Transverse colon (tissue), 4 donors: ENCODE data around the gene MYH14. TPM values are rescaled to one million over a fixed set of nuclear protein-coding genes. Genes with fewer than 3 reads are reported as not detected.
A peak's percentile ranks its signal among the peaks of the same experiment; 100 is the strongest.

Source experiments
- DNase-seq: peaks from one replicate; pipeline ENCODE4 v3.0.0-alpha.2; 2019
- H3K27ac ChIP-seq, 4 donors: fragments of 200-600 bp; sonication (generic); 2 replicates each; pipeline ENCODE4 v1.5.1; 2016 to 2018; ENCODE audit warnings: inconsistent platforms in 4 of 4
- H3K27me3 ChIP-seq: fragments of 200-600 bp; sonication (generic); 2 replicates; pipeline ENCODE4 v1.5.1; 2017; ENCODE audit warnings: inconsistent platforms
- H3K36me3 ChIP-seq, 4 donors: fragments of 200-600 bp; sonication (generic); 2 replicates each; pipeline ENCODE4 v1.5.1; 2017 to 2019; ENCODE audit warnings: inconsistent platforms in 4 of 4
- H3K4me1 ChIP-seq, 4 donors: fragments of 200-600 bp; sonication (generic); 2 replicates each; pipeline ENCODE4 v1.5.1; 2017 to 2020; ENCODE audit warnings: inconsistent platforms in 4 of 4
- H3K4me3 ChIP-seq, 4 donors: fragments of 200-600 bp; sonication (generic); 1 replicate in 1 of 4; 2 replicates in 3 of 4; pipeline versions ENCODE4 v1.5.1 to v1.6.1; 2017 to 2019; ENCODE audit warnings: inconsistent platforms in 4 of 4
- H3K9me3 ChIP-seq, 2 donors: fragments of 200-600 bp; sonication (generic); 2 replicates each; pipeline ENCODE4 v1.5.1; 2017 to 2019; ENCODE audit warnings: inconsistent platforms in 2 of 2
- CTCF ChIP-seq, 5 experiments: fragments of 200-600 bp in 3 of 5; fragments of 450-650 bp in 2 of 5; sonication (generic) in 3 of 5; IDR thresholded peaks; 1 replicate in 2 of 5; 2 replicates in 3 of 5; pipeline ENCODE4 v1.5.1; 2016 to 2017; ENCODE audit warnings: antibody characterized with exemption in 5 of 5, inconsistent platforms in 3 of 5, mild to moderate bottlenecking in 2 of 5, moderate library complexity in 1 of 5
- EP300 ChIP-seq: sonication (generic); formaldehyde crosslinking; IDR thresholded peaks from one replicate; pipeline ENCODE4 v1.6.1; 2017; ENCODE audit warnings: antibody characterized with exemption, low read depth
- POLR2A ChIP-seq: fragments of 450-650 bp; IDR thresholded peaks from one replicate; pipeline ENCODE4 v1.6.1; 2016; ENCODE audit warnings: antibody characterized with exemption, mild to moderate bottlenecking, moderate library complexity
- POLR2AphosphoS5 ChIP-seq, 3 donors: sonication (generic); formaldehyde crosslinking; IDR thresholded peaks; one replicate each; pipeline ENCODE4 v1.6.1; 2016; ENCODE audit warnings: antibody characterized with exemption in 3 of 3
- WGBS, 2 donors: methylation state at CpG; one replicate each; pipeline ENCODE4 v1.1.5; 2018; ENCODE audit warnings: low coverage in 1 of 2; 5-methylcytosine and 5-hydroxymethylcytosine counted together
- in situ Hi-C, 4 donors: fragments of 200-750 bp; cut with MboI; loops; one replicate each; pipeline versions ENCODE4 v1.15.0 to v1.15.1; 2017; ENCODE audit warnings: low sequenced_read_pairs in 3 of 4, low pct_ligation_motif_present in 1 of 4, low pct_unique_long_range_greater_than_20kb in 1 of 4
- intact Hi-C: fragments of 100-400 bp; cut with DNase I; formaldehyde crosslinking; loops from one replicate; pipeline ENCODE4 v1.15.1; 2023; ENCODE audit warnings: low total_unique reads
- small RNA-seq, 4 donors: library from RNA; depleted of rRNA; stranded (forward); fragments of <200 nt; gene quantifications; one replicate each; pipeline ENCODE3, GENCODE V24; 2016
- total RNA-seq, 4 donors: library from RNA; depleted of rRNA; stranded (reverse); fragments of >200 nt; gene quantifications; one replicate each; pipeline ENCODE4 v1.1.0, GENCODE V29; 2016

Gene MYH14
- total RNA-seq, 4 donors from 2014 or later = 321 to 814 (median 393) TPM

GRCh38 chr19:50357178-50358100 is 154.0 kb downstream of the MYH14 start:
- Histone ChIP-seq H3K4me3 (peak overlapping the region in 3 of 4 donors; percentile 13 to 52 (median 34)), H3K9me3 (no peaks in the 10 kb centered on the region), H3K36me3 (no peaks in the 10 kb centered on the region), H3K27me3 (no peaks in the 10 kb centered on the region), H3K4me1 (peaks cover 0 to 11% (median 9%) of the 10 kb centered on the region in 4 donors), H3K27ac (peak overlapping the region; percentile 79 to 84 (median 81))
- intact Hi-C loops = no loop called here
- peak; percentile 79 for DNase-seq
- in situ Hi-C loops = loop anchor here (10.0 to 25.0 kb wide), 2 partner anchors 105 to 427 kb away; no protein-coding TSS in a partner anchor
- WGBS, 2 donors = 19% methylated on average over 54 of the region's 54 CpGs; no CpG with 5 or more reads in 1 of the 2 donors
- TF ChIP-seq POLR2AphosphoS5 (IDR thresholded peaks at IDR 0.05) = peak in 1 of 3 donors; percentile 44
- TF ChIP-seq EP300 = no peak
- TF ChIP-seq POLR2A = peak; percentile 14
- peak; percentile 88 to 93 (median 92) for TF ChIP-seq CTCF (IDR thresholded peaks at IDR 0.05)

GRCh38 chr19:50358483-50359327 is 155.3 kb downstream of the MYH14 start:
- Histone ChIP-seq H3K4me1 (peaks cover 0 to 11% (median 9%) of the 10 kb centered on the region in 4 donors), H3K27me3 (no peaks in the 10 kb centered on the region), H3K27ac (peak overlapping the region; percentile 79 to 84 (median 81)), H3K4me3 (peak overlapping the region; percentile 9 to 52 (median 24)), H3K36me3 (no peaks in the 10 kb centered on the region), H3K9me3 (no peaks in the 10 kb centered on the region)
- in situ Hi-C loops (loop anchor here (10.0 to 25.0 kb wide), 2 partner anchors 104 to 426 kb away; no protein-coding TSS in a partner anchor), intact Hi-C loops (no loop called here)
- peak; percentile 64 for DNase-seq
- 40 to 62% methylated on average over 2 to 54 of the region's 54 CpGs for WGBS, 2 donors
- no peak for TF ChIP-seq CTCF (IDR thresholded peaks at IDR 0.05)
- peak; percentile 45 for TF ChIP-seq POLR2A
- TF ChIP-seq POLR2AphosphoS5 (IDR thresholded peaks at IDR 0.05) = peak; percentile 14 to 75 (median 67)

GRCh38 chr19:50359328-50359818 is 156.0 kb downstream of the MYH14 start:
- 91 to 100% methylated on average over 1 to 11 of the region's 11 CpGs for WGBS, 2 donors
- in situ Hi-C loops = loop anchor here (10.0 to 25.0 kb wide), 2 partner anchors 103 to 425 kb away; no protein-coding TSS in a partner anchor

More at GRCh38 chr19:50359328-50359818, 156.0 kb downstream of the MYH14 start:
- intact Hi-C loops = no loop called here
- DNase-seq = no peak
- Histone ChIP-seq H3K27me3 (no peaks in the 10 kb centered on the region), H3K36me3 (no peaks in the 10 kb centered on the region), H3K27ac (no peak overlapping the region), H3K4me1 (peaks cover 0 to 11% (median 9%) of the 10 kb centered on the region in 4 donors), H3K9me3 (no peaks in the 10 kb centered on the region), H3K4me3 (no peak overlapping the region)
- no peak for TF ChIP-seq POLR2A
- TF ChIP-seq EP300 = no peak
- no peak for TF ChIP-seq POLR2AphosphoS5 (IDR thresholded peaks at IDR 0.05)
- no peak for TF ChIP-seq CTCF (IDR thresholded peaks at IDR 0.05)

Small RNA genes lying within 50 kb of the gene (small RNA-seq; reads per million reads assigned to genes)
- gene RF00017 = 0 reads per million in 4 donors

Other genes with a start within 250 kb of the MYH14 start
- 1 to 10 TPM in 2 of 4 donors, not detected in 2; 1.2 to 3.2 TPM for gene SIGLEC11, start 242.4 kb upstream of the MYH14 start, total RNA-seq
- 10 to 100 TPM; 26.3 to 67.7 (median 50.0) TPM for gene VRK3, start 178.2 kb upstream of the MYH14 start, total RNA-seq
- gene ZNF473, start 177.6 kb upstream of the MYH14 start, total RNA-seq = 10 to 100 TPM in 2 of 4 donors, 1 to 10 TPM in 1, under 1 TPM in 1; 1.00 to 60.2 (median 7.9) TPM
- gene IZUMO2, start 40.3 kb upstream of the MYH14 start, total RNA-seq = not detected
- gene KCNC3, start 125.8 kb downstream of the MYH14 start, total RNA-seq = under 1 TPM; 0.27 to 0.64 (median 0.49) TPM
- 1 to 10 TPM; 1.6 to 5.0 (median 3.1) TPM for gene NAPSA, start 162.0 kb downstream of the MYH14 start, total RNA-seq
- gene NR1H2, start 172.8 kb downstream of the MYH14 start, total RNA-seq = 100 to 1,000 TPM in 2 of 4 donors, 10 to 100 TPM in 2; 80.8 to 192 (median 102) TPM
- 10 to 100 TPM; 14.6 to 59.1 (median 25.9) TPM for gene POLD1, start 180.7 kb downstream of the MYH14 start, total RNA-seq
- 10 to 100 TPM; 45.7 to 56.8 (median 51.7) TPM for gene SPIB, start 215.3 kb downstream of the MYH14 start, total RNA-seq
- gene MYBPC2, start 229.3 kb downstream of the MYH14 start, total RNA-seq = under 1 TPM in 2 of 4 donors, not detected in 2; 0.16 to 0.41 TPM